ENCODE data around the gene GLRA1.

- no peak for TF ChIP-seq POLR2A (IDR thresholded peaks at IDR 0.05; ENCODE audit: extremely low read depth, insufficient read length)
- TF ChIP-seq, protein P1, sequence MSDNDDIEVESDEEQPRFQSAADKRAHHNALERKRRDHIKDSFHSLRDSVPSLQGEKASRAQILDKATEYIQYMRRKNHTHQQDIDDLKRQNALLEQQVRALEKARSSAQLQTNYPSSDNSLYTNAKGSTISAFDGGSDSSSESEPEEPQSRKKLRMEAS (IDR thresholded peaks at IDR 0.05; ENCODE audit: low read depth, low read length) = no peak
Observed at GRCh38 chr5:151799407-151799806, 125.2 kb downstream of the GLRA1 start.
